OCI-LY1 (cell line): ENCODE measurements around the gene RAB3A.

Experiments
- CTCF ChIP-seq: fragments of 200-600 bp; sonication (generic), shearing (Covaris generic); IDR thresholded peaks from 2 replicates; pipeline ENCODE4 v1.5.1; 2017; ENCODE audit warnings: mild to moderate bottlenecking, antibody characterized with exemption, low read length, moderate library complexity, mixed read lengths
- EZH2 ChIP-seq: fragments of 200-600 bp; sonication (generic), shearing (Covaris generic); IDR thresholded peaks from 2 replicates; pipeline ENCODE4 v1.8.0; 2017; ENCODE audit warnings: borderline replicate concordance, mixed run types, mild to moderate bottlenecking, antibody characterized with exemption, low read length, moderate library complexity, mixed read lengths

GRCh38 chr19:18156841-18157464, 46.9 kb downstream of the RAB3A start:
- TF ChIP-seq EZH2 (no peak), CTCF (no peak)
